ENCODE results near the gene GPD1L. TPM values are rescaled to one million over a fixed set of nuclear protein-coding genes. Genes with fewer than 3 reads are reported as not detected.
A peak's percentile ranks its signal among the peaks of the same experiment; 100 is the strongest.

GPD1L gene
- total and polyA plus RNA-seq, 2 of the 13 experiments (the other 11 are each of a cell fraction or from before 2014, with no cell fraction given), result 4.9 to 13.7 TPM

DNA sequence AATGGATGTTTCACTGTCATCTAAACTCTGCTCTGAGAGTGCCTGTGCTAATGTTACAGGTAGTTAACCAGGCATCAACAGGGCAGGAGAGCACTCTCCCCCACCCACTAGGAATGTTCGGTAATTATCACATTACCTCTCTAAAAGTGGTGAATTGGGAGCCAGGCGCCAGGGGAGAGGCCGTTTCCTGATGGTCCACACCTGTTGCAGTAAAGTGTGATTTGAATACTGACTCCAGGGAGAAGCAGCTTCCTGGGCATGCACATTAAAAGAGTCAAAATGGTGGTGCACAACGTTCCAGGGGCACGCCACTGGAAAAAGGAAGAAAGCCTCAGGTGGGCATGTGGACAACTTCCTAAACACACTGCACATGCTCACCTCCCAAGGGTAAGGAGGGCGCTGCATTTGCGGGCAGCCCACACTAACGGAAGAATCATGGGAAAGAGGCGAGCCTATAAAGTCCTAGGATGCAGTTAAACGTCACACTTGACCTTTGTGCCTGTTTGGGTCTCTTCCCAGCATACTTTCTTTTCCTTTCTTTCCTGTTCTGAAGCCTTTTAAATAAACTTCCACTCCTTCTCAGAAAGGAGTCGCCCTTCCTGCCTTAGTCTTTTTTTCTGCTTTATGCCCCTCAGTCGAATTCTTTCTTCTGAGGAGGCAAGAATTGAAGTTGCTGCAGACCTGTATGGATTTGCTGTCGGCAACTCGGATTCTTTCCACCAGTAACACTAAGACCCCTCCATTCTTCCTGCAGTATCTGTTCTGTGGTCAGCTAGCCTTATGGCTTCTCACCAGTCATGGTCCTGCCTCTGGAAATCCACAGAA is 28.9 kb upstream of the GPD1L start (continued):
- TF ChIP-seq, protein P1, sequence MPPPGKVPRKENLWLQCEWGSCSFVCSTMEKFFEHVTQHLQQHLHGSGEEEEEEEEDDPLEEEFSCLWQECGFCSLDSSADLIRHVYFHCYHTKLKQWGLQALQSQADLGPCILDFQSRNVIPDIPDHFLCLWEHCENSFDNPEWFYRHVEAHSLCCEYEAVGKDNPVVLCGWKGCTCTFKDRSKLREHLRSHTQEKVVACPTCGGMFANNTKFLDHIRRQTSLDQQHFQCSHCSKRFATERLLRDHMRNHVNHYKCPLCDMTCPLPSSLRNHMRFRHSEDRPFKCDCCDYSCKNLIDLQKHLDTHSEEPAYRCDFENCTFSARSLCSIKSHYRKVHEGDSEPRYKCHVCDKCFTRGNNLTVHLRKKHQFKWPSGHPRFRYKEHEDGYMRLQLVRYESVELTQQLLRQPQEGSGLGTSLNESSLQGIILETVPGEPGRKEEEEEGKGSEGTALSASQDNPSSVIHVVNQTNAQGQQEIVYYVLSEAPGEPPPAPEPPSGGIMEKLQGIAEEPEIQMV (CRISPR knock-in tag; IDR thresholded peaks at IDR 0.05; ENCODE audit: low read depth), result no peak
- TF ChIP-seq ELF3 (CRISPR knock-in tag; IDR thresholded peaks at IDR 0.05), result peak; percentile 69; the same call in 1 of the 2 replicates
- 0 out of 2 replicates have a peak, but pooled peaks have one; percentile 29 for TF ChIP-seq ELF1 (CRISPR knock-in tag; IDR thresholded peaks at IDR 0.05)
- TF ChIP-seq DPF2 (CRISPR knock-in tag; IDR thresholded peaks at IDR 0.05; ENCODE audit: borderline replicate concordance, low read depth), result no peak
- 0 out of 2 replicates have a peak, but pooled peaks have one; percentile 33 for TF ChIP-seq SP140L (CRISPR knock-in tag; IDR thresholded peaks at IDR 0.05; ENCODE audit: borderline replicate concordance)
- TF ChIP-seq, protein P2, sequence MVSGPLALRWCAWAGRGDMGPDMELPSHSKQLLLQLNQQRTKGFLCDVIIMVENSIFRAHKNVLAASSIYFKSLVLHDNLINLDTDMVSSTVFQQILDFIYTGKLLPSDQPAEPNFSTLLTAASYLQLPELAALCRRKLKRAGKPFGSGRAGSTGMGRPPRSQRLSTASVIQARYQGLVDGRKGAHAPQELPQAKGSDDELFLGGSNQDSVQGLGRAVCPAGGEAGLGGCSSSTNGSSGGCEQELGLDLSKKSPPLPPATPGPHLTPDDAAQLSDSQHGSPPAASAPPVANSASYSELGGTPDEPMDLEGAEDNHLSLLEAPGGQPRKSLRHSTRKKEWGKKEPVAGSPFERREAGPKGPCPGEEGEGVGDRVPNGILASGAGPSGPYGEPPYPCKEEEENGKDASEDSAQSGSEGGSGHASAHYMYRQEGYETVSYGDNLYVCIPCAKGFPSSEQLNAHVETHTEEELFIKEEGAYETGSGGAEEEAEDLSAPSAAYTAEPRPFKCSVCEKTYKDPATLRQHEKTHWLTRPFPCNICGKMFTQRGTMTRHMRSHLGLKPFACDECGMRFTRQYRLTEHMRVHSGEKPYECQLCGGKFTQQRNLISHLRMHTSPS (CRISPR knock-in tag; IDR thresholded peaks at IDR 0.05; ENCODE audit: low read depth), result no peak
- no peak for TF ChIP-seq ZNF781 (CRISPR knock-in tag; IDR thresholded peaks at IDR 0.05; ENCODE audit: borderline replicate concordance, not compliant biosample characterization)
- TF ChIP-seq ZNF557 (CRISPR knock-in tag; IDR thresholded peaks at IDR 0.05), result no peak
- TF ChIP-seq POLR2A (IDR thresholded peaks at IDR 0.05; ENCODE audit: insufficient read depth in 1 of 2, low read depth in 2 of 2, low read length in 2 of 2), result peak; percentile 25 to 65; a peak in 3 of 4 replicates
- TF ChIP-seq, protein P3, sequence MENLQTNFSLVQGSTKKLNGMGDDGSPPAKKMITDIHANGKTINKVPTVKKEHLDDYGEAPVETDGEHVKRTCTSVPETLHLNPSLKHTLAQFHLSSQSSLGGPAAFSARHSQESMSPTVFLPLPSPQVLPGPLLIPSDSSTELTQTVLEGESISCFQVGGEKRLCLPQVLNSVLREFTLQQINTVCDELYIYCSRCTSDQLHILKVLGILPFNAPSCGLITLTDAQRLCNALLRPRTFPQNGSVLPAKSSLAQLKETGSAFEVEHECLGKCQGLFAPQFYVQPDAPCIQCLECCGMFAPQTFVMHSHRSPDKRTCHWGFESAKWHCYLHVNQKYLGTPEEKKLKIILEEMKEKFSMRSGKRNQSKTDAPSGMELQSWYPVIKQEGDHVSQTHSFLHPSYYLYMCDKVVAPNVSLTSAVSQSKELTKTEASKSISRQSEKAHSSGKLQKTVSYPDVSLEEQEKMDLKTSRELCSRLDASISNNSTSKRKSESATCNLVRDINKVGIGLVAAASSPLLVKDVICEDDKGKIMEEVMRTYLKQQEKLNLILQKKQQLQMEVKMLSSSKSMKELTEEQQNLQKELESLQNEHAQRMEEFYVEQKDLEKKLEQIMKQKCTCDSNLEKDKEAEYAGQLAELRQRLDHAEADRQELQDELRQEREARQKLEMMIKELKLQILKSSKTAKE (CRISPR knock-in tag; IDR thresholded peaks at IDR 0.05; ENCODE audit: borderline replicate concordance), result no peak
- 0 out of 2 replicates have a peak, but pooled peaks have one; percentile 13 for TF ChIP-seq ZNF788 (CRISPR knock-in tag; IDR thresholded peaks at IDR 0.05; ENCODE audit: borderline replicate concordance)
- no peak for TF ChIP-seq ZNF841 (CRISPR knock-in tag; IDR thresholded peaks at IDR 0.05; ENCODE audit: borderline replicate concordance)
- 0 out of 2 replicates have a peak, but pooled peaks have one; percentile 8 for TF ChIP-seq PHF21A (CRISPR knock-in tag; IDR thresholded peaks at IDR 0.05)
- peak; percentile 78 for TF ChIP-seq HNF4A (CRISPR knock-in tag; IDR thresholded peaks at IDR 0.05)
- no peak for TF ChIP-seq ERF (CRISPR knock-in tag; IDR thresholded peaks at IDR 0.05)
- TF ChIP-seq ZNF205 (CRISPR knock-in tag; IDR thresholded peaks at IDR 0.05), result no peak
- TF ChIP-seq ZNF234 (CRISPR knock-in tag; conservative IDR thresholded peaks at IDR 0.05), result no peak
- TF ChIP-seq MAFF (IDR thresholded peaks at IDR 0.05; ENCODE audit: low read depth, low read length), result no peak
- no peak for TF ChIP-seq MAF1 (CRISPR knock-in tag; IDR thresholded peaks at IDR 0.05; ENCODE audit: borderline replicate concordance)
- TF ChIP-seq, protein P4, sequence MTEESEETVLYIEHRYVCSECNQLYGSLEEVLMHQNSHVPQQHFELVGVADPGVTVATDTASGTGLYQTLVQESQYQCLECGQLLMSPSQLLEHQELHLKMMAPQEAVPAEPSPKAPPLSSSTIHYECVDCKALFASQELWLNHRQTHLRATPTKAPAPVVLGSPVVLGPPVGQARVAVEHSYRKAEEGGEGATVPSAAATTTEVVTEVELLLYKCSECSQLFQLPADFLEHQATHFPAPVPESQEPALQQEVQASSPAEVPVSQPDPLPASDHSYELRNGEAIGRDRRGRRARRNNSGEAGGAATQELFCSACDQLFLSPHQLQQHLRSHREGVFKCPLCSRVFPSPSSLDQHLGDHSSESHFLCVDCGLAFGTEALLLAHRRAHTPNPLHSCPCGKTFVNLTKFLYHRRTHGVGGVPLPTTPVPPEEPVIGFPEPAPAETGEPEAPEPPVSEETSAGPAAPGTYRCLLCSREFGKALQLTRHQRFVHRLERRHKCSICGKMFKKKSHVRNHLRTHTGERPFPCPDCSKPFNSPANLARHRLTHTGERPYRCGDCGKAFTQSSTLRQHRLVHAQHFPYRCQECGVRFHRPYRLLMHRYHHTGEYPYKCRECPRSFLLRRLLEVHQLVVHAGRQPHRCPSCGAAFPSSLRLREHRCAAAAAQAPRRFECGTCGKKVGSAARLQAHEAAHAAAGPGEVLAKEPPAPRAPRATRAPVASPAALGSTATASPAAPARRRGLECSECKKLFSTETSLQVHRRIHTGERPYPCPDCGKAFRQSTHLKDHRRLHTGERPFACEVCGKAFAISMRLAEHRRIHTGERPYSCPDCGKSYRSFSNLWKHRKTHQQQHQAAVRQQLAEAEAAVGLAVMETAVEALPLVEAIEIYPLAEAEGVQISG (CRISPR knock-in tag; IDR thresholded peaks at IDR 0.05), result peak; percentile 71
- TF ChIP-seq ZBTB8A (CRISPR knock-in tag; IDR thresholded peaks at IDR 0.05; ENCODE audit: borderline replicate concordance, low read depth), result no peak
- no peak for TF ChIP-seq HNRNPH1 (optimal IDR thresholded peaks at IDR 0.05; ENCODE audit: low read depth, low read length)
